Psoas muscle (tissue), 8 donors: Measurements from ENCODE around the gene LDLR. TPM values are rescaled to one million over a fixed set of nuclear protein-coding genes. Genes with fewer than 3 reads are reported as not detected.
"Not testable (repeated sequence)": the region's sequence is repeated elsewhere in the genome, so short reads cannot be mapped to it uniquely, and the experiment has no call there.

Experiments
- ATAC-seq, 4 donors: fragments of 200-7000 bp; cut with Tn5 transposase; one replicate each; pipeline ENCODE4 v1.9.1; 2020; ENCODE audit warnings: moderate library complexity in 3 of 4, mild to moderate bottlenecking in 2 of 4
- DNase-seq, 2 donors: peaks; one replicate each; pipeline ENCODE4 v3.0.0-alpha.2; 2020
- H3K27ac ChIP-seq: fragments of 200-600 bp; one replicate; pipeline ENCODE4 v1.8.0; 2022
- H3K27me3 ChIP-seq, 3 donors: fragments of 200-600 bp in 1 of 3; one replicate each; pipeline versions ENCODE4 v1.6.1 to v1.8.0; 2013 to 2022; ENCODE audit warnings: low read length in 2 of 3, mild to moderate bottlenecking in 2 of 3, moderate library complexity in 1 of 3; ENCODE audit not compliant: insufficient read depth in 3 of 3
- H3K36me3 ChIP-seq, 2 donors: fragments of 200-600 bp in 1 of 2; one replicate each; pipeline versions ENCODE4 v1.6.1 to v1.8.0; 2013 to 2022; ENCODE audit warnings: low read depth in 1 of 2, mild to moderate bottlenecking in 1 of 2, moderate library complexity in 1 of 2; ENCODE audit not compliant: insufficient read depth in 1 of 2
- H3K4me1 ChIP-seq: fragments of 200-600 bp; one replicate; pipeline ENCODE4 v1.8.0; 2022
- H3K4me3 ChIP-seq: fragments of 200-600 bp; one replicate; pipeline ENCODE4 v1.8.0; 2022; ENCODE audit warnings: mild to moderate bottlenecking
- H3K9me3 ChIP-seq: fragments of 200-600 bp; one replicate; pipeline ENCODE4 v1.8.0; 2022
- WGBS, 3 donors: extraction: QIAGEN DNeasy Blood & Tissue Kit; methylation state at CpG; one replicate each; pipeline versions ENCODE4 v1.1.6 to v1.1.7; 2013; 5-methylcytosine and 5-hydroxymethylcytosine counted together
- intact Hi-C, 2 donors: fragments of 100-400 bp; cut with DNase I; formaldehyde crosslinking; loops; one replicate each; pipeline versions ENCODE4 v1.11.0 to v1.14.2; 2022
- polyA plus RNA-seq, 3 donors: library from polyadenylated mRNA; stranded (reverse); fragments of 200-250 nt; gene quantifications; one replicate each; pipeline ENCODE4 v1.2.3, GENCODE V29; 2013
- total RNA-seq, 4 donors: library from RNA; stranded (reverse); fragmentation: NEBNext Ultra II Directional in 2 of 4; extraction: Animal tissue kit (Norgen Biotek cat#: 25700) in 2 of 4; gene quantifications; one replicate each; pipeline versions ENCODE4 v1.2.1 to v1.2.4, GENCODE V29; 2021 to 2023
- TF ChIP-seq, protein P1 (sequence below): fragments of 200-600 bp; IDR thresholded peaks from one replicate; pipeline ENCODE4 v1.8.0; 2022; ENCODE audit warnings: antibody characterized with exemption
- donor health status: healthy with polysubstance abuse.
- donor health status: DM: no; HTN: no; CAD: no; lungs with moderate emphysema.
- donor health status: Bipolar disorder and iron deficiency.
- donor health status: healthy.
- donor health status: DM: yes; HTN: yes; CAD: no.
- donor health status: DM: no; HTN: no; CAD: no.
- donor health status: DM: no; HTN: no; CAD: no.
- donor health status: DM: yes; HTN: yes; CAD: no.

The LDLR gene
- total and polyA plus RNA-seq, 7 donors, result 1.7 to 10.1 (median 3.4) TPM

DNA sequence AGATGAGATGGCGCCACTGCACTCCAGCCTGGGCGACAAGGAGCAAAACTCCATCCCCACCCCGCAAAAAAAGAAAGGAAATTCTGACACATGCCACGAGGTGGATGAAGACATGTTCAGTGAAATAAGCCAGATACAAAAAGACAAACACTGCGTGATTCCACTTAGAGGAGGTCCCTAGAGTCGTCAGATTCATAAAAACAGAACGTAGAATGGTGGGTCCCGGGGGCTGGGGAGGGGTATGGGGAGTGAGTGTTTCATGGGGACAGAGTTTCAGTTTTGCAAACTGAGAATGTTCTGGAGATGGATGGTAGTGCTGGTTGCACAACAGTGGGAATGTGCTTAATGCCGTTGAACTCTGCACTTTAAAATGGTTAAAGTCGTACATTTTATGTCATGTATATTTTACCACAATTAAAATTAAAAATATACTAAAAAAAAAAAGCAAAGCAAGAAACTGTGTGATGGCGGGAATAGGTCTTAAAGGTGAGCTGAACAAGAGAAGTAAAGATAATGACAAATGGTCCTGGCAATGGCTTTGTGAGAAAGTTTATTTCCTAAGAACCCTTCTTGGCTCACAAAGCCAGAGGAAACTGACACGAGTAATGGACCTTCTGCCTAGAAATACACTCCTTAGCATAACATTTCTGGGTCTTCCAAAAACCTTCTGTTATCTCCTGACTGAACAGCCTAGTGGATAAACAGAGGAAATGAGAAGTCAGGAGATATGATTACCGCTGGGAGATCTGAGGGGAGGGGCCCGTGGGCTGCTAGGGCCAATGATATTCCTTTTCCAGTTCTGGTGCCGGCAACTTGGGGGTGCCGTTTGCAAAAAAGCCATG, 70.6 kb downstream of the LDLR start:
- ATAC-seq (peak in 1 of 4 donors; percentile 2), DNase-seq (peak; percentile 71 to 73)
- Histone ChIP-seq H3K4me1 (peaks cover 29% of the 10 kb centered on the region), H3K36me3 (peaks cover 0 to 7% of the 10 kb centered on the region in 2 donors), H3K27ac (peak overlapping the region; percentile 34), H3K4me3 (no peak overlapping the region), H3K9me3 (peaks cover 4% of the 10 kb centered on the region), H3K27me3 (no peaks in the 10 kb centered on the region)
- 60 to 64% (median 62%) methylated on average over 16 of the region's 16 CpGs for WGBS, 3 donors
- intact Hi-C loops, result no loop called here
- TF ChIP-seq, protein P1, sequence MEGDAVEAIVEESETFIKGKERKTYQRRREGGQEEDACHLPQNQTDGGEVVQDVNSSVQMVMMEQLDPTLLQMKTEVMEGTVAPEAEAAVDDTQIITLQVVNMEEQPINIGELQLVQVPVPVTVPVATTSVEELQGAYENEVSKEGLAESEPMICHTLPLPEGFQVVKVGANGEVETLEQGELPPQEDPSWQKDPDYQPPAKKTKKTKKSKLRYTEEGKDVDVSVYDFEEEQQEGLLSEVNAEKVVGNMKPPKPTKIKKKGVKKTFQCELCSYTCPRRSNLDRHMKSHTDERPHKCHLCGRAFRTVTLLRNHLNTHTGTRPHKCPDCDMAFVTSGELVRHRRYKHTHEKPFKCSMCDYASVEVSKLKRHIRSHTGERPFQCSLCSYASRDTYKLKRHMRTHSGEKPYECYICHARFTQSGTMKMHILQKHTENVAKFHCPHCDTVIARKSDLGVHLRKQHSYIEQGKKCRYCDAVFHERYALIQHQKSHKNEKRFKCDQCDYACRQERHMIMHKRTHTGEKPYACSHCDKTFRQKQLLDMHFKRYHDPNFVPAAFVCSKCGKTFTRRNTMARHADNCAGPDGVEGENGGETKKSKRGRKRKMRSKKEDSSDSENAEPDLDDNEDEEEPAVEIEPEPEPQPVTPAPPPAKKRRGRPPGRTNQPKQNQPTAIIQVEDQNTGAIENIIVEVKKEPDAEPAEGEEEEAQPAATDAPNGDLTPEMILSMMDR, result no peak

DNA sequence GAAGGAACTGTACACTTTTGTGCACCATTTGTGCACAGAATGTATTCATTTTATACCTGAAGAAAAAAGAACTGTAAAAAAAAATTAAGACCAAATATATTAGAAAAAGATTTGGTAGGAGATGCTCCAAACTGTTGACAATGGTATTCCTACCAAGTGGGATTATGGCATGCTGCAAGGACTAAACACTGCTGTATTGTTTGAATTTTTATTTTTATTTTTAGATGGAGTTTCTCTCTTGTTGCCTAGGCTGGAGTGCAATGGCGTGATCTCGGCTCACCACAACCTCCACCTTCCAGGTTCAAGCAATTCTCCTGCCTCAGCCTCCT, 71.1 kb downstream of the LDLR start:
- ATAC-seq, H3K4me3 ChIP-seq, H3K27me3 ChIP-seq, H3K9me3 ChIP-seq, DNase-seq, intact Hi-C loops, H3K36me3 ChIP-seq: not testable (repeated sequence)
- H3K4me1 ChIP-seq, result peaks cover 26% of the 10 kb centered on the region
- 99 to 100% (median 100%) methylated on average over 2 of the region's 2 CpGs for WGBS, 3 donors
- peak overlapping the region; percentile 34 for H3K27ac ChIP-seq

DNA sequence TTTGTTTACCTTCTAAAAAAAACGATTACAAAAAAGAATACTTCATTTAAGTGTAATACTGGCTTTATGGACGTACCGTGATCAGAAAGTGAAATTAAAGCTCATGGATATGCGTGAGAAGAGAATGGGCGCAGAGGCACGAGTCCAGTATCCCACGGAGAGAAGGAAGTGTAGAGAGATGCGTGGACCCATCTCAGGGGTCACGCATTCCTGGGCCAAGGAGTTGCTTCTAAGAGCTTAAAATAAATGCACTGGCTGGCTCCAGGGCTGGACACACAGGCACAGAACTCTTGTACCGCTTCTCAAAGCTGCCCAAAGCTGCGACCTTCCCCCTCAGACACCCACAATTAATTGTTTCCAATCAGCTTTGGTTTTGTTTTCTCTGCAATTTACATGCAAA, 75.0 kb downstream of the LDLR start:
- intact Hi-C loops, result no loop called here
- no peaks in the 10 kb centered on the region for H3K27me3 ChIP-seq
- peaks cover 4% of the 10 kb centered on the region for H3K9me3 ChIP-seq
- DNase-seq (no peak), ATAC-seq (no peak)
- peak overlapping the region; percentile 71 for H3K27ac ChIP-seq
- TF ChIP-seq, protein P1, result no peak
- peak overlapping the region; percentile 22 for H3K4me3 ChIP-seq
- WGBS, 3 donors, result 62 to 75% (median 72%) methylated on average over 11 of the region's 11 CpGs
- peaks cover 20% of the 10 kb centered on the region for H3K4me1 ChIP-seq
- H3K36me3 ChIP-seq, result peaks cover 0 to 47% of the 10 kb centered on the region in 2 donors

DNA sequence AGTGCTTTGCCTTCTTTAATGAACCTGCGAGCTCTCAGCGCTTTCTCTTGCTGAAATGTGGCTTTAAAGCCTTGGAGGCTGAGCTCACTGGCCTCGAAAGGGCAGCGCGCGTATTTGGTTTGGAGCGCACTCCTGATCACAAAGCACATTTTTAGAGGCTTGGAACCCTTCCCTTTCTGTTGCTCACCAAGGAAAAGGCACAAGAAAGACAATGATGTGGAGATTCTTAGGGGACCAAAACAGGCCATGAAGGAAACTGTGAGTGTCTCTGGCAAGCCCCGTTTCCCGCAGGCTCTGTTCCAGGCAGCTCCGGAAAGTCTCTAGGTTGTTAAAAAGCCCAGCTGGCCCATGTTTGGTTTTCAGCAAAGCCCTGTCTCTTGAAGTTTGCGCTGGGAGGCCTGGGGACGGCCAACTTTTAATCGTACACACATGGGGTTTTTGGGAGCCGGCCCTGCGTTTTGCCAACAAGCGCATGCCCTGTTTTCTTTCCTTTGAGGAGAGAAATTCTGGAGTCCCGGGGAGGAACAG, 75.7 kb downstream of the LDLR start:
- Histone ChIP-seq H3K9me3 (peaks cover 4% of the 10 kb centered on the region), H3K27ac (peak overlapping the region; percentile 71), H3K4me1 (peaks cover 16% of the 10 kb centered on the region), H3K36me3 (peaks cover 0 to 54% of the 10 kb centered on the region in 2 donors), H3K27me3 (no peaks in the 10 kb centered on the region), H3K4me3 (peak overlapping the region; percentile 22)
- ATAC-seq, result peak; percentile 32 to 72 (median 56)
- intact Hi-C loops, result no loop called here
- 30 to 51% (median 32%) methylated on average over 17 of the region's 17 CpGs for WGBS, 3 donors
- TF ChIP-seq, protein P1, result no peak
- DNase-seq, result peak; percentile 85 to 89

DNA sequence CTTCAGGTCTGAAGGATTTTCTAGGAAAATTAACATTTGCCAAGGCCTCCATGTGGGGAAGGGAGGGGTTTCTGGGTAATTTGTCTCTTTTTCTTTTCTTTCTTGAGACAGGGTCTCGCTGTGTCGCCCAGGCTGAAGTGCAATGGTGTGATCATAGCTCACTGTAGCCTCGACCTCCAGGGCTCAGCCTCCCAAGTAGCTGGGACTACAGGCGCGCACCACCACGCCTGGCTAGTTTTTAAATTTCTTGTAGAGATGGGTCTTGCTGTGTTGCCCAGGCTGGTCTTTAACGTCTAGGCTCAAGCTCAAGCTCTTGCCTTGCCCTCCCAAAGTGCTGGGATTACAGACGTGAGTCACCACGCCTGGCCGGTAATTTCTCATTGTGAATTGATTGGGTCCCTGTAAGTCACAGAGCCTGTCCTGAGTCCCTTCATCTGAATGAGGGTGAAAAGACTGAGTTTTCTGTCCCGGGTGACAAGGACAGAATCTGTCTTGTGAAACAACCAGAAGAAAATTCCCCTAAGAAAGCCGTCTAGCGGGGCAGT, 76.3 kb downstream of the LDLR start:
- intact Hi-C loops, result no loop called here
- peaks cover 12% of the 10 kb centered on the region for H3K4me1 ChIP-seq
- H3K9me3 ChIP-seq, result peaks cover 3% of the 10 kb centered on the region
- peaks cover 0 to 60% of the 10 kb centered on the region in 2 donors for H3K36me3 ChIP-seq
- peak in 1 of 4 donors; percentile 5 for ATAC-seq
- peak overlapping the region; percentile 71 for H3K27ac ChIP-seq
- no peak for DNase-seq
- TF ChIP-seq, protein P1, result no peak
- H3K27me3 ChIP-seq, result no peaks in the 10 kb centered on the region
- peak overlapping the region; percentile 15 for H3K4me3 ChIP-seq
- WGBS, 3 donors, result 74 to 87% (median 76%) methylated on average over 13 of the region's 13 CpGs
